Ovary (tissue), 3 donors: ENCODE results near the gene RIBC2.

ENCODE experiments used
- CTCF ChIP-seq, 3 donors: fragments of 450-650 bp in 2 of 3; fragments of 200-600 bp in 1 of 3; IDR thresholded peaks; one replicate each; pipeline versions ENCODE4 v1.5.1 to v1.8.0; 2016 to 2022; ENCODE audit warnings: antibody characterized with exemption in 3 of 3, mild to moderate bottlenecking in 1 of 3
- EP300 ChIP-seq: sonication (generic); formaldehyde crosslinking; IDR thresholded peaks from one replicate; pipeline ENCODE4 v1.6.1; 2017; ENCODE audit warnings: antibody characterized with exemption
- POLR2A ChIP-seq: fragments of 450-650 bp; IDR thresholded peaks from one replicate; pipeline ENCODE4 v1.6.1; 2017; ENCODE audit warnings: antibody characterized with exemption, mild to moderate bottlenecking, moderate library complexity
- donor health status: DM: no; HTN: no; CAD: no.

DNA sequence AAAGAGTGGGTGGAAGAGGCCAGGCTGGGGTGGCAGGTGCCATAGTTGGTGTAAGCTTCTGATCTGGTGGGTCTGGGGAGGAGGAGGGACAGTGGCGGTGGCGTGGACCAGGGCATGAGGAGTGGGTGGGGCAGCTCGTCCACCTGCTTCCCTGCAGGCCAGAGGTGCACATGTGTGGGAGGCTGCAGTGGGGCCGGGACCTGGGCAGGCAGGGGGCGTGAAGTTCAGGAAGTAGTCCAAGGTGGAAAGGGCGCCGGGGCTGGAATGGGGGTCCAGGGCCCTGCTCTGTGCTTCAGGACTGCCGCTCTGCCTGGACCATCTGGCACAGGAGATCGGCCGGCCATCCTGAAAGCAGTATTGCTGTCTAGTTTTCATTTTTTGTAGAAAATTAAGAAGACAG, 15.9 kb downstream of the RIBC2 start:
- TF ChIP-seq CTCF (IDR thresholded peaks at IDR 0.05): no peak
- TF ChIP-seq EP300: no peak
- TF ChIP-seq POLR2A: no peak
